CD8-positive, alpha-beta memory T cell (primary cell): ENCODE measurements around the gene RMDN3. TPM values are rescaled to one million over a fixed set of nuclear protein-coding genes. Genes with fewer than 3 reads are reported as not detected.

ENCODE experiments used
- CTCF ChIA-PET: fragments of 350-600 bp; sonication (Branson Sonifier 250); formaldehyde crosslinking; loops from one replicate; lab custom pipeline; 2021; ENCODE audit warnings: antibody characterized with exemption; lab: Charles Lee
- POLR2A ChIA-PET: fragments of 350-600 bp; sonication (Branson Sonifier 250); formaldehyde crosslinking; loops from one replicate; lab custom pipeline; 2021; ENCODE audit warnings: antibody characterized with exemption; lab: Charles Lee
- DNase-seq, 5 donors: peaks; one replicate each; pipeline versions ENCODE4 v3.0.0 to v3.0.0-alpha.2; 2020 to 2022; ENCODE audit warnings: mixed read lengths in 1 of 5
- H3K27ac ChIP-seq: one replicate; pipeline ENCODE4 v1.7.0; 2013; ENCODE audit warnings: low read depth, mild to moderate bottlenecking, low read length, moderate library complexity
- H3K27me3 ChIP-seq: 2 replicates; pipeline ENCODE4 v1.7.0; 2013; ENCODE audit warnings: low read length, mild to moderate bottlenecking; ENCODE audit not compliant: insufficient read depth, poor library complexity, severe bottlenecking
- H3K36me3 ChIP-seq: 2 replicates; pipeline ENCODE4 v1.7.0; 2013; ENCODE audit warnings: mild to moderate bottlenecking, low read length, moderate library complexity; ENCODE audit not compliant: insufficient read depth
- H3K4me1 ChIP-seq: 2 replicates; pipeline ENCODE4 v1.7.0; 2013; ENCODE audit warnings: mild to moderate bottlenecking, low read length, moderate library complexity; ENCODE audit not compliant: insufficient read depth
- H3K4me3 ChIP-seq: 2 replicates; pipeline ENCODE4 v1.7.0; 2013; ENCODE audit warnings: mild to moderate bottlenecking, low read length
- H3K9me3 ChIP-seq: 2 replicates; pipeline ENCODE4 v1.7.0; 2013; ENCODE audit warnings: mild to moderate bottlenecking, low read length
- H3K27ac Mint-ChIP-seq, 8 donors: one replicate each; pipeline ENCODE4 v1.8.0; 2020 to 2021; ENCODE audit warnings: mixed read lengths in 8 of 8, mild to moderate bottlenecking in 6 of 8, inconsistent platforms in 3 of 8, moderate library complexity in 3 of 8
- H3K27me3 Mint-ChIP-seq, 2 donors: one replicate each; pipeline ENCODE4 v1.8.0; 2020 to 2021; ENCODE audit warnings: mixed read lengths in 2 of 2, mild to moderate bottlenecking in 1 of 2, moderate library complexity in 1 of 2
- H3K36me3 Mint-ChIP-seq, 3 donors: one replicate each; pipeline ENCODE4 v1.8.0; 2020 to 2021; ENCODE audit warnings: mixed read lengths in 3 of 3, inconsistent platforms in 1 of 3, mild to moderate bottlenecking in 1 of 3
- H3K4me1 Mint-ChIP-seq, 3 donors: one replicate each; pipeline ENCODE4 v1.8.0; 2020 to 2021; ENCODE audit warnings: mixed read lengths in 3 of 3, inconsistent platforms in 1 of 3, mild to moderate bottlenecking in 1 of 3
- H3K4me3 Mint-ChIP-seq, 7 donors: one replicate each; pipeline ENCODE4 v1.8.0; 2020 to 2021; ENCODE audit warnings: mixed read lengths in 7 of 7, mild to moderate bottlenecking in 6 of 7, moderate library complexity in 4 of 7, inconsistent platforms in 2 of 7
- H3K9me3 Mint-ChIP-seq, 5 donors: one replicate each; pipeline ENCODE4 v1.8.0; 2020 to 2022; ENCODE audit warnings: mixed read lengths in 5 of 5, mild to moderate bottlenecking in 3 of 5, moderate library complexity in 2 of 5, inconsistent platforms in 1 of 5
- polyA plus RNA-seq: library from polyadenylated mRNA; unstranded; fragments of 300-500 nt; fragmentation: Illumina TruSeq; gene quantifications from one replicate; pipeline ENCODE4 v1.2.3, GENCODE V29; 2021
- total RNA-seq, 2 experiments: library from RNA; stranded (reverse); gene quantifications; one replicate each; pipeline ENCODE4 v1.2.3, GENCODE V29; 2021

The RMDN3 gene
- total and polyA plus RNA-seq, 3 experiments from 2014 or later: 35.1 to 43.3 (median 42.4) TPM

- Mint-ChIP-seq H3K4me1 (peaks cover 22 to 36% (median 29%) of the 10 kb centered on the region in 3 donors), H3K36me3 (peaks cover 0 to 12% (median 2%) of the 10 kb centered on the region in 3 donors), H3K9me3 (no peaks in the 10 kb centered on the region), H3K27me3 (no peaks in the 10 kb centered on the region), H3K27ac (peak overlapping the region in 1 of 8 donors; percentile 14), H3K4me3 (no peak overlapping the region)
- POLR2A ChIA-PET: no interaction called here
- Histone ChIP-seq H3K9me3 (no peaks in the 10 kb centered on the region), H3K4me3 (no peak overlapping the region), H3K36me3 (peaks cover 1% of the 10 kb centered on the region), H3K4me1 (peaks cover 17% of the 10 kb centered on the region), H3K27me3 (no peaks in the 10 kb centered on the region), H3K27ac (no peak overlapping the region)
- DNase-seq: no peak
- CTCF ChIA-PET: interaction anchor here (1.1 to 6.3 kb wide), 9 partner anchors 14 to 107 kb away, joined by 3 to 65 read pairs (median 4); partner anchors contain the start of genes GCHFR, RAD51 and ZFYVE19
These were observed 30.1 kb upstream of the RMDN3 start for GRCh38 chr15:40785164-40785563.

GRCh38 chr15:40782609-40783227 lies 27.7 kb upstream of the RMDN3 start:
- ChIA-PET POLR2A (interaction anchor here (0.9 kb wide), 1 partner anchor 87 kb away, joined by 3 read pairs; no protein-coding TSS in a partner anchor), CTCF (interaction anchor here (0.6 to 6.3 kb wide), 29 partner anchors 9 to 203 kb away, joined by 3 to 65 read pairs (median 5); partner anchors contain the start of genes C15orf62, GCHFR, RAD51 and RMDN3)
- peaks cover 0 to 2% of the 10 kb centered on the region in 2 donors for H3K27me3 Mint-ChIP-seq
- H3K4me1 Mint-ChIP-seq: peaks cover 14 to 24% (median 19%) of the 10 kb centered on the region in 3 donors
- no peaks in the 10 kb centered on the region for H3K9me3 Mint-ChIP-seq
- peaks cover 0 to 26% (median 3%) of the 10 kb centered on the region in 3 donors for H3K36me3 Mint-ChIP-seq
- Histone ChIP-seq H3K27me3 (no peaks in the 10 kb centered on the region), H3K4me1 (peaks cover 12% of the 10 kb centered on the region), H3K36me3 (peaks cover 17% of the 10 kb centered on the region), H3K9me3 (no peaks in the 10 kb centered on the region), H3K27ac (no peak overlapping the region), H3K4me3 (no peak overlapping the region)
- peak overlapping the region in 4 of 8 donors; percentile 6 to 87 (median 40) for H3K27ac Mint-ChIP-seq
- DNase-seq: peak; percentile 69 to 85 (median 71)
- no peak overlapping the region for H3K4me3 Mint-ChIP-seq

- peaks cover 0 to 2% of the 10 kb centered on the region in 2 donors for H3K27me3 Mint-ChIP-seq
- peak in 4 of 5 donors; percentile 56 to 81 (median 64) for DNase-seq
- peaks cover 6 to 62% (median 6%) of the 10 kb centered on the region in 3 donors for H3K36me3 Mint-ChIP-seq
- Histone ChIP-seq H3K36me3 (peaks cover 26% of the 10 kb centered on the region), H3K27me3 (no peaks in the 10 kb centered on the region), H3K4me1 (peaks cover 5% of the 10 kb centered on the region), H3K4me3 (no peak overlapping the region), H3K27ac (no peak overlapping the region), H3K9me3 (no peaks in the 10 kb centered on the region)
- POLR2A ChIA-PET: interaction anchor here (0.6 kb wide), 1 partner anchor 82 kb away, joined by 3 read pairs; the partner anchor contains the start of gene RAD51
- H3K9me3 Mint-ChIP-seq: no peaks in the 10 kb centered on the region
- H3K4me3 Mint-ChIP-seq: peak overlapping the region in 4 of 7 donors; percentile 28 to 83 (median 50)
- peak overlapping the region; percentile 27 to 87 (median 84) for H3K27ac Mint-ChIP-seq
- peaks cover 9 to 11% (median 9%) of the 10 kb centered on the region in 3 donors for H3K4me1 Mint-ChIP-seq
- CTCF ChIA-PET: interaction anchor here (0.9 to 2.5 kb wide), 7 partner anchors 8 to 187 kb away, joined by 4 to 8 read pairs (median 5); partner anchors contain the start of gene RAD51
These were observed 21.6 kb upstream of the RMDN3 start for GRCh38 chr15:40776537-40777141.

GRCh38 chr15:40775740-40776536 lies 20.9 kb upstream of the RMDN3 start:
- H3K27ac Mint-ChIP-seq: peak overlapping the region in 4 of 8 donors; percentile 27 to 86 (median 48)

GRCh38 chr15:40775007-40775406 lies 20.0 kb upstream of the RMDN3 start:
- H3K4me3 Mint-ChIP-seq: no peak overlapping the region
- Histone ChIP-seq H3K27ac (no peak overlapping the region), H3K4me1 (peaks cover 6% of the 10 kb centered on the region), H3K27me3 (no peaks in the 10 kb centered on the region), H3K4me3 (no peak overlapping the region), H3K36me3 (peaks cover 23% of the 10 kb centered on the region), H3K9me3 (no peaks in the 10 kb centered on the region)
- peaks cover 11 to 14% (median 12%) of the 10 kb centered on the region in 3 donors for H3K4me1 Mint-ChIP-seq
- ChIA-PET POLR2A (no interaction called here), CTCF (interaction anchor here (2.5 kb wide), 1 partner anchor 96 kb away, joined by 8 read pairs; no protein-coding TSS in a partner anchor)
- no peak for DNase-seq
- peaks cover 6 to 63% (median 7%) of the 10 kb centered on the region in 3 donors for H3K36me3 Mint-ChIP-seq
- H3K9me3 Mint-ChIP-seq: no peaks in the 10 kb centered on the region
- H3K27me3 Mint-ChIP-seq: peaks cover 0 to 2% of the 10 kb centered on the region in 2 donors
- no peak overlapping the region for H3K27ac Mint-ChIP-seq

More at GRCh38 chr15:40775740-40776536, 20.9 kb upstream of the RMDN3 start:
- peaks cover 26% of the 10 kb centered on the region for H3K36me3 ChIP-seq
- Mint-ChIP-seq H3K36me3 (peaks cover 6 to 64% (median 7%) of the 10 kb centered on the region in 3 donors), H3K4me1 (peaks cover 9 to 11% (median 9%) of the 10 kb centered on the region in 3 donors), H3K9me3 (no peaks in the 10 kb centered on the region), H3K27me3 (peaks cover 0 to 2% of the 10 kb centered on the region in 2 donors), H3K4me3 (no peak overlapping the region)
- CTCF ChIA-PET: interaction anchor here (0.6 to 2.5 kb wide), 8 partner anchors 8 to 186 kb away, joined by 3 to 8 read pairs (median 5); partner anchors contain the start of genes GCHFR and RAD51
- H3K27ac ChIP-seq: no peak overlapping the region
- no peaks in the 10 kb centered on the region for H3K9me3 ChIP-seq
- POLR2A ChIA-PET: interaction anchor here (0.6 kb wide), 1 partner anchor 81 kb away, joined by 3 read pairs; the partner anchor contains the start of gene RAD51
- H3K4me3 ChIP-seq: no peak overlapping the region
- no peaks in the 10 kb centered on the region for H3K27me3 ChIP-seq
- no peak for DNase-seq
- H3K4me1 ChIP-seq: peaks cover 5% of the 10 kb centered on the region

- H3K27me3 ChIP-seq: no peaks in the 10 kb centered on the region
- H3K9me3 ChIP-seq: no peaks in the 10 kb centered on the region
- no peaks in the 10 kb centered on the region for H3K27me3 Mint-ChIP-seq
- peaks cover 14% of the 10 kb centered on the region for H3K36me3 ChIP-seq
- no peak overlapping the region for H3K27ac ChIP-seq
- H3K36me3 Mint-ChIP-seq: peaks cover 6 to 60% (median 6%) of the 10 kb centered on the region in 3 donors
- CTCF ChIA-PET: interaction anchor here (0.7 to 2.7 kb wide), 2 partner anchors 9 to 11 kb away, joined by 3 to 9 read pairs; no protein-coding TSS in a partner anchor
- H3K27ac Mint-ChIP-seq: no peak overlapping the region
- peaks cover 17% of the 10 kb centered on the region for H3K4me1 ChIP-seq
- H3K4me1 Mint-ChIP-seq: peaks cover 20 to 23% (median 22%) of the 10 kb centered on the region in 3 donors
- POLR2A ChIA-PET: no interaction called here
- H3K4me3 ChIP-seq: no peak overlapping the region
- no peaks in the 10 kb centered on the region for H3K9me3 Mint-ChIP-seq
- no peak overlapping the region for H3K4me3 Mint-ChIP-seq
- DNase-seq: no peak
These were observed 18.8 kb upstream of the RMDN3 start for GRCh38 chr15:40773902-40774301.

- Mint-ChIP-seq H3K9me3 (no peaks in the 10 kb centered on the region), H3K27me3 (no peaks in the 10 kb centered on the region), H3K4me1 (peaks cover 24 to 27% (median 26%) of the 10 kb centered on the region in 3 donors), H3K36me3 (peaks cover 6 to 63% (median 6%) of the 10 kb centered on the region in 3 donors), H3K27ac (peak overlapping the region in 1 of 8 donors; percentile 54), H3K4me3 (no peak overlapping the region)
- H3K4me3 ChIP-seq: no peak overlapping the region
- no peaks in the 10 kb centered on the region for H3K27me3 ChIP-seq
- CTCF ChIA-PET: interaction anchor here (0.7 to 2.7 kb wide), 2 partner anchors 9 to 10 kb away, joined by 3 to 9 read pairs; no protein-coding TSS in a partner anchor
- no peak overlapping the region for H3K27ac ChIP-seq
- peaks cover 10% of the 10 kb centered on the region for H3K36me3 ChIP-seq
- no peaks in the 10 kb centered on the region for H3K9me3 ChIP-seq
- H3K4me1 ChIP-seq: peaks cover 20% of the 10 kb centered on the region
- POLR2A ChIA-PET: no interaction called here
- DNase-seq: no peak
These were observed 18.4 kb upstream of the RMDN3 start for GRCh38 chr15:40773496-40773895.
